ENCODE results near the gene SAMD3.
"Not testable (repeated sequence)": the region's sequence is repeated elsewhere in the genome, so short reads cannot be mapped to it uniquely, and the experiment has no call there.

SAMD3 gene

DNA sequence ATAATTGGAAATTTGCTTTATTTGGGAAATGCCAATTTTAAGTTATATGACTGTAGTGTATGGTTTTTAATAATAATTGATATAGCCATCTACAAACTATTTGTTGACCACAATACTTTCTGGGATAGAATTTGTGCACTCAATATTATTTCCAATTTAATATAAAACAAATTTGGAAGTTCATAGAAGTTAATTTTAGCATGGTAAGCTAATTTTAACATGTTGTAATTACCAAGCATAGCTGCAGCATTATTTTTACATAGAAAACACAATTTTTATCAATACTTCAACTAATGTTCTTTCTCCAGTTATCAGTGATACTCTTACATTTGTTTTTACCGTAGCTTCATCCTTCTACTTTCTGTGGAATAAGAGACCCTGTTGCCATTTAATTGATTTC is 103.5 kb downstream of the SAMD3 start:
- Histone ChIP-seq H3F3A (ENCODE audit: insufficient read depth) (no peaks in the 10 kb centered on the region), H3K4me2 (ENCODE audit: low read depth, low read length, poor library complexity, severe bottlenecking) (no peak overlapping the region), H3K4me3 (ENCODE audit: insufficient read depth, low read length, poor library complexity, severe bottlenecking) (no peak overlapping the region), H3K9me3 (ENCODE audit: insufficient read depth, low read length) (no peaks in the 10 kb centered on the region), H3K9ac (ENCODE audit: low read length) (no peak overlapping the region), H3K36me3 (ENCODE audit: low read length) (no peaks in the 10 kb centered on the region), H3K27ac (ENCODE audit: low read depth, low read length) (no peak overlapping the region), H3K9me2 (replicated peaks; ENCODE audit: insufficient read depth, low read length) (no peaks in the 10 kb centered on the region), H4K20me1 (ENCODE audit: low read depth, low read length) (no peaks in the 10 kb centered on the region), H2AFZ (ENCODE audit: low read depth, low read length, severe bottlenecking) (no peak overlapping the region), H3K79me2 (ENCODE audit: insufficient read depth, low read length) (no peaks in the 10 kb centered on the region), H3K27me3 (ENCODE audit: low read length) (no peaks in the 10 kb centered on the region)
- TF ChIP-seq CTCF (IDR thresholded peaks at IDR 0.05; ENCODE audit: insufficient read depth, low read length, poor library complexity, severe bottlenecking): no peak
- no peak for TF ChIP-seq EZH2phosphoT487 (conservative IDR thresholded peaks at IDR 0.05; ENCODE audit: low read length)

DNA sequence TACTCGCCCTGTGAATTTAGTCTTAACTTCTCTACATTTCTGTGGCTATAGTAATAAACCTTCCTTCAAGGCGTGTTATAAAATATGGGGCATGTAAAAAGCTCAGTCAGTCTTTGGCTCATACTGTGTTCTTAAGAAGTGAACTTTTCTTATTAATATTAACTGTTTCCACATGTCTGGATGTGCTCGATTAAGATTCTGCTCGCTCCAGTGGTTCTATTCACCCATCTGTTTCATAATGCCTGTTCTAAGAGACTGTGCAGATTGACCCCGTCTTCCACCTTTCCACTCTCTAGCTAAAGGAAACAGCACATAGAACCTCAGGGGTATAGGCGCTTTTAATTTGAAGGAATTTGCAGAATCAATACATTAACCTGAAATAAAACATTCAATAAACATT is 104.5 kb downstream of the SAMD3 start:
- Histone ChIP-seq H2AFZ (ENCODE audit: low read depth, low read length, severe bottlenecking) (no peak overlapping the region), H3K4me3 (ENCODE audit: insufficient read depth, low read length, poor library complexity, severe bottlenecking) (no peak overlapping the region), H3K27ac (ENCODE audit: low read depth, low read length) (no peak overlapping the region), H3K36me3 (ENCODE audit: low read length) (no peaks in the 10 kb centered on the region), H4K20me1 (ENCODE audit: low read depth, low read length) (no peaks in the 10 kb centered on the region), H3K27me3 (ENCODE audit: low read length) (no peaks in the 10 kb centered on the region), H3K79me2 (ENCODE audit: insufficient read depth, low read length) (no peaks in the 10 kb centered on the region), H3K9me2 (replicated peaks; ENCODE audit: insufficient read depth, low read length) (no peaks in the 10 kb centered on the region), H3F3A (ENCODE audit: insufficient read depth) (no peaks in the 10 kb centered on the region), H3K9me3 (ENCODE audit: insufficient read depth, low read length) (no peaks in the 10 kb centered on the region), H3K4me2 (ENCODE audit: low read depth, low read length, poor library complexity, severe bottlenecking) (no peak overlapping the region), H3K9ac (ENCODE audit: low read length) (no peak overlapping the region)
- TF ChIP-seq EZH2phosphoT487 (conservative IDR thresholded peaks at IDR 0.05; ENCODE audit: low read length): no peak
- no peak for TF ChIP-seq CTCF (IDR thresholded peaks at IDR 0.05; ENCODE audit: insufficient read depth, low read length, poor library complexity, severe bottlenecking)

DNA sequence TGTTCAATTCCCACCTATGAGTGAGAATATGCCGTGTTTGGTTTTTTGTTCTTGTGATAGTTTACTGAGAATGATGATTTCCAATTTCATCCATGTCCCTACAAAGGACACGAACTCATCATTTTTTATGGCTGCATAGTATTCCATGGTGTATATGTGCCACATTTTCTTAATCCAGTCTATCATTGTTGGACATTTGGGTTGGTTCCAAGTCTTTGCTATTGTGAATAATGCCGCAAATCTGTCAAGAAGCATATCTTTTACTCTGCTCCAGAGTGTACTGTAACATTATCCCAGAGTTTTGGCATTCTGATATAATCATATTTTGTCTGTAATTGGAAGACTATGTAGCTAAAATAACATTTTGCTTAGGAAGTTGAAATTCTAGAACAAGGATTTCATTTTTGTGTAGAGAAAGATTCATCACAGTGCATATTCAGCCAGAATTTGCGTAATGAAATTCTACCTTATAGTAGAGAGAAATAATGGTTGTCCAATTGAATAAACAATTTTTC is 105.5 kb downstream of the SAMD3 start:
- not testable (repeated sequence) for H3K27me3 ChIP-seq (ENCODE audit: low read length); H3K79me2 ChIP-seq (ENCODE audit: insufficient read depth, low read length); H3K9me3 ChIP-seq (ENCODE audit: insufficient read depth, low read length); H3K27ac ChIP-seq (ENCODE audit: low read depth, low read length); H2AFZ ChIP-seq (ENCODE audit: low read depth, low read length, severe bottlenecking); H4K20me1 ChIP-seq (ENCODE audit: low read depth, low read length); H3K4me2 ChIP-seq (ENCODE audit: low read depth, low read length, poor library complexity, severe bottlenecking); H3F3A ChIP-seq (ENCODE audit: insufficient read depth); H3K36me3 ChIP-seq (ENCODE audit: low read length); H3K9me2 ChIP-seq (replicated peaks; ENCODE audit: insufficient read depth, low read length); H3K4me3 ChIP-seq (ENCODE audit: insufficient read depth, low read length, poor library complexity, severe bottlenecking); H3K9ac ChIP-seq (ENCODE audit: low read length)

DNA sequence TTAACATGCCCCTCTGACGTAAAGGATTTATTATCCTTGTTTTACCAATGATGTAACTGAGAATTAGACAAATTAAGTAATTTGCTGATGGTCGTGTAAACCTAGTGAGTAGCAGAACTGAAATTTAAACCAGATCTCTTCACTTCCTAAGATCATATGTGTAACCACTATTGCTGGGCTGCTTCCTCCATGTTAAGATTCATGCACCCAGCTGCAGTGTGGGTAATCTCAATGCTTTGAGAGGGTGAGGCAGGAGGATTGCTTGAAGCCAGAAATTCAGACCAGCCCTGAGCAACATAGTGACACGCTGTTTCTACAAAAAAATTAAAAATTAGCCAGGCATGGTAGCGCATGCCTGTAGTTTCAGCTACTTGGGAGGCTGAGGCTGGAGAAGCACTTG is 106.5 kb downstream of the SAMD3 start:
- Histone ChIP-seq H3K36me3 (ENCODE audit: low read length) (no peaks in the 10 kb centered on the region), H3K27ac (ENCODE audit: low read depth, low read length) (no peak overlapping the region), H4K20me1 (ENCODE audit: low read depth, low read length) (no peaks in the 10 kb centered on the region), H3K9me3 (ENCODE audit: insufficient read depth, low read length) (no peaks in the 10 kb centered on the region), H3K4me2 (ENCODE audit: low read depth, low read length, poor library complexity, severe bottlenecking) (no peak overlapping the region), H3K79me2 (ENCODE audit: insufficient read depth, low read length) (no peaks in the 10 kb centered on the region), H2AFZ (ENCODE audit: low read depth, low read length, severe bottlenecking) (no peak overlapping the region), H3K9me2 (replicated peaks; ENCODE audit: insufficient read depth, low read length) (no peaks in the 10 kb centered on the region), H3F3A (ENCODE audit: insufficient read depth) (no peaks in the 10 kb centered on the region), H3K9ac (ENCODE audit: low read length) (no peak overlapping the region), H3K27me3 (ENCODE audit: low read length) (no peaks in the 10 kb centered on the region), H3K4me3 (ENCODE audit: insufficient read depth, low read length, poor library complexity, severe bottlenecking) (no peak overlapping the region)
- TF ChIP-seq EZH2phosphoT487 (conservative IDR thresholded peaks at IDR 0.05; ENCODE audit: low read length): no peak
- no peak for TF ChIP-seq CTCF (IDR thresholded peaks at IDR 0.05; ENCODE audit: insufficient read depth, low read length, poor library complexity, severe bottlenecking)

Measured in SU-DHL-6 (cell line).